ENCODE measurements around the gene OTULIN.

DNA sequence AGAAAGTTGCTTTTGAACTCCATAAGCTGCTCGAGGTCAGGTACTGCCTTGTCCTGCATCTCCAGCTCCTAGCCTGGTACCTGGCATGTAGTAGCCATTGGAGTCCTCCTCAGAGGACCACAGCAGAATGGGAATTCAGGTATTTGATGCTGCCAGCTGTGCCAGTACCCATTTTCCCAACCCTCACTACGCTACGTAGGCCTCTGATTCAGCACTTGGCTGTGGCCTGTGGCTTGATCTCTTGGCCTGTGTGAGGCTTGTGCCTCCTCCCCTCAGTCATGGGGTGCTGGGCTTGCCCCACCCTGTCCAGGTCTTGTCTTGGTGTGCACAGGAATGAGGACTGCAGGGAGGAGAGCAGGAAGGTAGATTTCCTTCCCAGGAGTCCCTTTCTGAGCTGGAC lies 11.8 kb downstream of the OTULIN start:
- TF ChIP-seq FOXJ3 (CRISPR knock-in tag; IDR thresholded peaks at IDR 0.05) = no peak
- no peak for TF ChIP-seq RAD21 (IDR thresholded peaks at IDR 0.05; ENCODE audit: low read length)
- TF ChIP-seq, protein P1, sequence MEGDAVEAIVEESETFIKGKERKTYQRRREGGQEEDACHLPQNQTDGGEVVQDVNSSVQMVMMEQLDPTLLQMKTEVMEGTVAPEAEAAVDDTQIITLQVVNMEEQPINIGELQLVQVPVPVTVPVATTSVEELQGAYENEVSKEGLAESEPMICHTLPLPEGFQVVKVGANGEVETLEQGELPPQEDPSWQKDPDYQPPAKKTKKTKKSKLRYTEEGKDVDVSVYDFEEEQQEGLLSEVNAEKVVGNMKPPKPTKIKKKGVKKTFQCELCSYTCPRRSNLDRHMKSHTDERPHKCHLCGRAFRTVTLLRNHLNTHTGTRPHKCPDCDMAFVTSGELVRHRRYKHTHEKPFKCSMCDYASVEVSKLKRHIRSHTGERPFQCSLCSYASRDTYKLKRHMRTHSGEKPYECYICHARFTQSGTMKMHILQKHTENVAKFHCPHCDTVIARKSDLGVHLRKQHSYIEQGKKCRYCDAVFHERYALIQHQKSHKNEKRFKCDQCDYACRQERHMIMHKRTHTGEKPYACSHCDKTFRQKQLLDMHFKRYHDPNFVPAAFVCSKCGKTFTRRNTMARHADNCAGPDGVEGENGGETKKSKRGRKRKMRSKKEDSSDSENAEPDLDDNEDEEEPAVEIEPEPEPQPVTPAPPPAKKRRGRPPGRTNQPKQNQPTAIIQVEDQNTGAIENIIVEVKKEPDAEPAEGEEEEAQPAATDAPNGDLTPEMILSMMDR (IDR thresholded peaks at IDR 0.05) = no peak

Measured in SK-N-SH (cell line).